Endometrial microvascular endothelial cells (primary cell): ENCODE measurements around the gene ABCC5. TPM values are rescaled to one million over a fixed set of nuclear protein-coding genes. Genes with fewer than 3 reads are reported as not detected.

Experiments
- in situ Hi-C: cut with HindIII; loops from 2 replicates; pipeline ENCODE4 v1.10.0; 2017; ENCODE audit warnings: low sequenced_read_pairs, low pct_unique_long_range_greater_than_20kb; ENCODE audit errors: inconsistent ontology term
- total RNA-seq: library from RNA; depleted of rRNA; stranded (reverse); fragments of >200 nt; gene quantifications from one replicate; pipeline ENCODE4 v1.2.3, GENCODE V29; 2015; ENCODE audit errors: inconsistent ontology term

The ABCC5 gene
- total RNA-seq, 1 donor from 2014 or later, result 7.0 TPM

GRCh38 chr3:183984749-183985729, 32.6 kb downstream of the ABCC5 start:
- in situ Hi-C loops, result no loop called here

- in situ Hi-C loops, result no loop called here
Measured at GRCh38 chr3:183984127-183984740, 33.5 kb downstream of the ABCC5 start.

- in situ Hi-C loops, result no loop called here
Measured at GRCh38 chr3:183981990-183982644, 35.6 kb downstream of the ABCC5 start.

GRCh38 chr3:183980403-183980802, 37.3 kb downstream of the ABCC5 start:
- in situ Hi-C loops, result no loop called here

- in situ Hi-C loops, result no loop called here
Measured at GRCh38 chr3:183975981-183976662, 41.6 kb downstream of the ABCC5 start.

- in situ Hi-C loops, result no loop called here
Measured at GRCh38 chr3:183968666-183969245, 48.9 kb downstream of the ABCC5 start.

- in situ Hi-C loops, result no loop called here
Measured at GRCh38 chr3:183967693-183968092, 50.0 kb downstream of the ABCC5 start.

GRCh38 chr3:183966361-183966791, 51.3 kb downstream of the ABCC5 start:
- in situ Hi-C loops, result no loop called here

- in situ Hi-C loops, result no loop called here
Measured at GRCh38 chr3:183962807-183963206, 54.9 kb downstream of the ABCC5 start.

- in situ Hi-C loops, result no loop called here
Measured at GRCh38 chr3:183959214-183959613, 58.5 kb downstream of the ABCC5 start.

GRCh38 chr3:183958775-183959174, 58.9 kb downstream of the ABCC5 start:
- in situ Hi-C loops, result no loop called here

GRCh38 chr3:183958226-183958625, 59.5 kb downstream of the ABCC5 start:
- in situ Hi-C loops, result no loop called here

GRCh38 chr3:183954875-183955274, 62.8 kb downstream of the ABCC5 start:
- in situ Hi-C loops, result no loop called here

GRCh38 chr3:183953471-183954070, 64.1 kb downstream of the ABCC5 start:
- in situ Hi-C loops, result no loop called here

- in situ Hi-C loops, result no loop called here
Measured at GRCh38 chr3:183951459-183951858, 66.2 kb downstream of the ABCC5 start.

- in situ Hi-C loops, result no loop called here
Measured at GRCh38 chr3:183949690-183950089, 68.0 kb downstream of the ABCC5 start.

- in situ Hi-C loops, result no loop called here
Measured at GRCh38 chr3:183946037-183946436, 71.6 kb downstream of the ABCC5 start.

- in situ Hi-C loops, result no loop called here
Measured at GRCh38 chr3:183944775-183945174, 72.9 kb downstream of the ABCC5 start.
